Testis (tissue), 3 donors: ENCODE measurements around the gene SLC25A45. TPM values are rescaled to one million over a fixed set of nuclear protein-coding genes. Genes with fewer than 3 reads are reported as not detected.

Source experiments
- DNase-seq: peaks from one replicate; pipeline ENCODE4 v3.0.0-alpha.2; 2019
- H3K27ac ChIP-seq, 2 donors: fragments of 200-600 bp; sonication (generic); one replicate each; pipeline ENCODE4 v1.5.1; 2019
- H3K27me3 ChIP-seq: fragments of 200-600 bp; sonication (generic); one replicate; pipeline ENCODE4 v1.5.1; 2019
- H3K36me3 ChIP-seq: fragments of 200-600 bp; sonication (generic); one replicate; pipeline ENCODE4 v1.5.1; 2017; ENCODE audit warnings: low read depth; ENCODE audit errors: missing control alignments
- H3K4me1 ChIP-seq: fragments of 200-600 bp; sonication (generic); one replicate; pipeline ENCODE4 v1.5.1; 2019
- H3K4me3 ChIP-seq, 2 donors: fragments of 200-600 bp; sonication (generic); one replicate each; pipeline ENCODE4 v1.5.1; 2017 to 2019
- H3K9me3 ChIP-seq: fragments of 200-600 bp; sonication (generic); one replicate; pipeline ENCODE4 v1.5.1; 2017
- CTCF ChIP-seq, 3 experiments: fragments of 450-650 bp in 2 of 3; fragments of 200-600 bp in 1 of 3; sonication (generic) in 1 of 3; IDR thresholded peaks; one replicate each; pipeline ENCODE4 v1.5.1; 2016 to 2019; ENCODE audit warnings: antibody characterized with exemption in 3 of 3, mild to moderate bottlenecking in 2 of 3, moderate library complexity in 1 of 3
- POLR2A ChIP-seq: fragments of 450-650 bp; IDR thresholded peaks from one replicate; pipeline ENCODE4 v1.6.1; 2017; ENCODE audit warnings: antibody characterized with exemption, mild to moderate bottlenecking, moderate library complexity
- WGBS, 2 donors: methylation state at CpG; one replicate each; pipeline ENCODE4 v1.1.5; 2018; 5-methylcytosine and 5-hydroxymethylcytosine counted together
- intact Hi-C: fragments of 100-400 bp; cut with DNase I; formaldehyde crosslinking; loops from one replicate; pipeline ENCODE4 v1.15.1; 2023; ENCODE audit warnings: low total_unique reads
- polyA plus RNA-seq: library from polyadenylated mRNA; stranded (reverse); fragments of 350-450 nt; fragmentation: Illumina TruSeq; extraction: RNeasy Lipid Tissue Mini Kit (QIAGEN cat#74804); gene quantifications from one replicate; pipeline ENCODE4 v1.2.3, GENCODE V29; 2014; ENCODE audit warnings: low read depth, low replicate concordance; ENCODE audit not compliant: insufficient read depth
- total RNA-seq, 2 donors: library from RNA; depleted of rRNA; stranded (reverse); fragments of >200 nt; gene quantifications; one replicate each; pipeline ENCODE4 v1.2.3, GENCODE V29; 2016

Gene SLC25A45
- total and polyA plus RNA-seq, 3 donors from 2014 or later, result 8.0 to 10.6 (median 10.1) TPM

- Histone ChIP-seq H3K4me3 (peak overlapping the region; percentile 86 to 93), H3K4me1 (peaks cover 27% of the 10 kb centered on the region), H3K36me3 (no peaks in the 10 kb centered on the region), H3K27me3 (no peaks in the 10 kb centered on the region), H3K27ac (peak overlapping the region; percentile 94 to 96), H3K9me3 (no peaks in the 10 kb centered on the region)
- WGBS, 2 donors, result 22 to 23% methylated on average over 9 of the region's 9 CpGs
- peak; percentile 17 for DNase-seq
- intact Hi-C loops, result no loop called here
- TF ChIP-seq CTCF (IDR thresholded peaks at IDR 0.05), result no peak
- TF ChIP-seq POLR2A, result no peak
These were observed 43.8 kb upstream of the SLC25A45 start for GRCh38 chr11:65425971-65426838.

DNA sequence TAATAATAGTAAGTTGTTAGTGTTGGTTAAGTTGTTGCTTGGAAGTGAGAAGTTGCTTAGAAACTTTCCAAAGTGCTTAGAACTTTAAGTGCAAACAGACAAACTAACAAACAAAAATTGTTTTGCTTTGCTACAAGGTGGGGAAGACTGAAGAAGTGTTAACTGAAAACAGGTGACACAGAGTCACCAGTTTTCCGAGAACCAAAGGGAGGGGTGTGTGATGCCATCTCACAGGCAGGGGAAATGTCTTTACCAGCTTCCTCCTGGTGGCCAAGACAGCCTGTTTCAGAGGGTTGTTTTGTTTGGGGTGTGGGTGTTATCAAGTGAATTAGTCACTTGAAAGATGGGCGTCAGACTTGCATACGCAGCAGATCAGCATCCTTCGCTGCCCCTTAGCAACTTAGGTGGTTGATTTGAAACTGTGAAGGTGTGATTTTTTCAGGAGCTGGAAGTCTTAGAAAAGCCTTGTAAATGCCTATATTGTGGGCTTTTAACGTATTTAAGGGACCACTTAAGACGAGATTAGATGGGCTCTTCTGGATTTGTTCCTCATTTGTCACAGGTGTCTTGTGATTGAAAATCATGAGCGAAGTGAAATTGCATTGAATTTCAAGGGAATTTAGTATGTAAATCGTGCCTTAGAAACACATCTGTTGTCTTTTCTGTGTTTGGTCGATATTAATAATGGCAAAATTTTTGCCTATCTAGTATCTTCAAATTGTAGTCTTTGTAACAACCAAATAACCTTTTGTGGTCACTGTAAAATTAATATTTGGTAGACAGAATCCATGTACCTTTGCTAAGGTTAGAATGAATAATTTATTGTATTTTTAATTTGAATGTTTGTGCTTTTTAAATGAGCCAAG, 42.9 kb upstream of the SLC25A45 start:
- Histone ChIP-seq H3K27ac (peak overlapping the region; percentile 94 to 96), H3K4me1 (peaks cover 36% of the 10 kb centered on the region), H3K27me3 (no peaks in the 10 kb centered on the region), H3K36me3 (no peaks in the 10 kb centered on the region), H3K9me3 (no peaks in the 10 kb centered on the region), H3K4me3 (peak overlapping the region; percentile 86 to 93)
- TF ChIP-seq POLR2A (no peak), CTCF (IDR thresholded peaks at IDR 0.05) (peak in 2 of 3 experiments; percentile 18 to 29)
- intact Hi-C loops, result no loop called here
- 10 to 11% methylated on average over 9 of the region's 9 CpGs for WGBS, 2 donors
- DNase-seq, result peak; percentile 42

- H3K4me1 ChIP-seq, result peaks cover 37% of the 10 kb centered on the region
- 2% methylated on average over 18 of the region's 18 CpGs for WGBS, 2 donors
- H3K36me3 ChIP-seq, result no peaks in the 10 kb centered on the region
- H3K27me3 ChIP-seq, result no peaks in the 10 kb centered on the region
- H3K27ac ChIP-seq, result peak overlapping the region; percentile 94 to 96
- TF ChIP-seq CTCF (IDR thresholded peaks at IDR 0.05) (no peak), POLR2A (no peak)
- peak overlapping the region; percentile 86 to 93 for H3K4me3 ChIP-seq
- H3K9me3 ChIP-seq, result no peaks in the 10 kb centered on the region
- intact Hi-C loops, result loop anchor here (5.0 kb wide), 1 partner anchor 73 kb away; the partner anchor contains the start of gene MALAT1
- DNase-seq, result peak; percentile 33
These were observed 42.0 kb upstream of the SLC25A45 start for GRCh38 chr11:65424205-65425104.

GRCh38 chr11:65423516-65424204, 41.2 kb upstream of the SLC25A45 start:
- no peaks in the 10 kb centered on the region for H3K36me3 ChIP-seq

More at GRCh38 chr11:65423516-65424204, 41.2 kb upstream of the SLC25A45 start:
- Histone ChIP-seq H3K4me1 (peaks cover 42% of the 10 kb centered on the region), H3K27ac (peak overlapping the region; percentile 94 to 96), H3K27me3 (no peaks in the 10 kb centered on the region), H3K9me3 (no peaks in the 10 kb centered on the region), H3K4me3 (peak overlapping the region; percentile 86 to 93)
- 0 to 1% methylated on average over 12 to 19 of the region's 19 CpGs for WGBS, 2 donors
- intact Hi-C loops, result loop anchor here (5.0 kb wide), 1 partner anchor 74 kb away; the partner anchor contains the start of gene MALAT1
- DNase-seq, result peak; percentile 16
- TF ChIP-seq CTCF (IDR thresholded peaks at IDR 0.05), result no peak
- no peak for TF ChIP-seq POLR2A
